ENCODE data around the gene CPED1. TPM values are rescaled to one million over a fixed set of nuclear protein-coding genes. Genes with fewer than 3 reads are reported as not detected.
A peak's percentile ranks its signal among the peaks of the same experiment; 100 is the strongest.
"Not testable (repeated sequence)": the region's sequence is repeated elsewhere in the genome, so short reads cannot be mapped to it uniquely, and the experiment has no call there.

The CPED1 gene
- total RNA-seq, 4 donors from 2014 or later, result 4.4 to 20.2 (median 14.0) TPM

DNA sequence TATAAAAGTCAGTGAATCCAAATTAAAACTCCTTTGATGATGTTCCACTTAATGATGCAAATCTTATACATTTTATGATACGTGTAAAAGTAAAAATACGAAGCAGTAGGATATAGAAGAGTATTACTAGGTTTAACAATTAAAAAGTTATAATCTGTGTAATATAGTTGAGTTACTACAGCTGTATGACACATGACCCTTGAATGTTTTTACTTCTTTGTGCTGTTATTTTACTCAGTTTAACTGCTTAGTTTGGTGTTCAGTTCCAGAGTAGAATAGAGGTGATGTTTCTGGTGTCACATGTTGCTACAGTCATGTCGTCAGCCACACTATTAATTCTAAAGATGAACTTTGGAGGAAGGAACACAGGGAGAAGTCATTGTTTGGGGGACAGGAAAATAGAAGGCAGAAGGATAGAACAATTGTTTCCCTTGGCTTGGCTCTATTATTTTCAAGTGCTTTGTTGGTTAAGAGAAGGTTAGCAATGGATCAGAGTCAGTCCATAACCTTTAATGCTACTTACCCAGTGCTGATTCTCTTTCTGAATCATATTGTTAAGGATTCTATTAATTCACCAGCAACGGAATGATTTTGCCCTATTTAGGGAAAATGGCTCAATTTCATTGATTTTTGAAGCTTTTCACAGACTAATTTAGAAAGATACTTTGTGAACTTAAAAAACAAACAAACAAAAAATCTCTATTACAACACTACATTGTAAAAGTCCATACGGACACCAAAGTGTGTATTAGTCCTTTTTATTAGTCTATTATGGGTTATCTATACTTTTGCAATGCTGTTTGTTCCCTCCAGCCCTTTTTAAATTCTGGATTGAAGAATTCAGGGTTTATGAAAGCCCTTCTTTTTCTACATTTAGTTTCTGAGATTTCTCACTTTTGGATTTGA lies 73.4 kb downstream of the CPED1 start:
- DNase-seq, result no peak
- intact Hi-C loops (cut with DNase I; ENCODE audit: low total_unique reads), result no loop called here
- WGBS, 2 donors (ENCODE audit: low coverage in 1 of 2), result 74 to 78% methylated on average over 5 of the region's 5 CpGs
- no peak for TF ChIP-seq POLR2A (IDR thresholded peaks at IDR 0.05)
- no peaks in the 10 kb centered on the region for H3K4me1 ChIP-seq
- in situ Hi-C loops (cut with MboI; ENCODE audit: low pct_ligation_motif_present in 1 of 4, low pct_unique_long_range_greater_than_20kb in 1 of 4, low sequenced_read_pairs in 3 of 4), result no loop called here
- no peak overlapping the region for H3K4me3 ChIP-seq
- no peak overlapping the region for H3K27ac ChIP-seq
- no peaks in the 10 kb centered on the region for H3K9me3 ChIP-seq
- H3K27me3 ChIP-seq, result no peaks in the 10 kb centered on the region
- H3K36me3 ChIP-seq, result no peaks in the 10 kb centered on the region

DNA sequence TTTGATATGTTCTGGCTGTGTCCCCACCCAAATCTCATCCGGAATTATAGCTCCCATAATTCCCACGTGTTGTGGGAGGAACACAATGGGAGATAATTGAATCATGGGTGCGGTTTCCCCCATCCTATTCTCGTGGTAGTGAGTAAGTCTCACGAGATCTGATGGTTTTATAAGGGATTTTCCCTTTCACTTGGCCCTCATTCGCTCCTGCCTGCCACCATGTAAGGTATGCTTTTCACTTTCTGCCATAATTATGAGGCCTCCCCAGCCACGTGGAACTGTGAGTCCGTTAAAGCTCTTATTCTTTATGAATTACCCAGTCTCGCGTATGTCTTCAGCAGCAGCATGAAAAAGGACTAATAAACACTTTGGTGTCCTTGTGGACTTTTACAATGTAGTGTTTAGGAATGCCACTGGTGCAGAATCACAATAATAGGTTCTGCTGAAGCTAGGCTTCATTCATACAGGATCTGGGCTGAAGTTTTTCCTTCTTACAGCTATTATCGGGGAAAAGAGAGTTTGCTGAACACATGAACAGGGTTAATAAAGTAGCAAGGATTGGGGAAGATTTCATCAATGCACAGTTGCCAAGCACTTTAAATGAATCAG lies 74.3 kb downstream of the CPED1 start:
- in situ Hi-C loops (cut with MboI; ENCODE audit: low pct_ligation_motif_present in 1 of 4, low pct_unique_long_range_greater_than_20kb in 1 of 4, low sequenced_read_pairs in 3 of 4) (no loop called here), intact Hi-C loops (cut with DNase I; ENCODE audit: low total_unique reads) (no loop called here)
- Histone ChIP-seq H3K9me3 (no peaks in the 10 kb centered on the region), H3K27me3 (no peaks in the 10 kb centered on the region), H3K4me1 (no peaks in the 10 kb centered on the region), H3K36me3 (no peaks in the 10 kb centered on the region), H3K27ac (no peak overlapping the region), H3K4me3 (no peak overlapping the region)
- 50 to 78% methylated on average over 10 to 11 of the region's 11 CpGs for WGBS, 2 donors (ENCODE audit: low coverage in 1 of 2)
- TF ChIP-seq POLR2AphosphoS5 (IDR thresholded peaks at IDR 0.05) (no peak), EP300 (IDR thresholded peaks at IDR 0.05; ENCODE audit: low read depth) (no peak), CTCF (IDR thresholded peaks at IDR 0.05) (no peak), POLR2A (IDR thresholded peaks at IDR 0.05) (no peak)
- DNase-seq, result no peak

GRCh38 chr7:121067717-121068116 lies 79.2 kb downstream of the CPED1 start:
- H3K36me3 ChIP-seq; H3K27me3 ChIP-seq; DNase-seq; H3K4me3 ChIP-seq; H3K27ac ChIP-seq; intact Hi-C loops (cut with DNase I; ENCODE audit: low total_unique reads); H3K9me3 ChIP-seq; in situ Hi-C loops (cut with MboI; ENCODE audit: low pct_ligation_motif_present in 1 of 4, low pct_unique_long_range_greater_than_20kb in 1 of 4, low sequenced_read_pairs in 3 of 4); H3K4me1 ChIP-seq: not testable (repeated sequence)
- WGBS, 2 donors (ENCODE audit: low coverage in 1 of 2), result 83 to 100% methylated on average over 1 to 2 of the region's 2 CpGs

- H3K4me3 ChIP-seq, result no peak overlapping the region
- no peaks in the 10 kb centered on the region for H3K9me3 ChIP-seq
- peaks cover 0 to 4% (median 0%) of the 10 kb centered on the region in 4 donors for H3K4me1 ChIP-seq
- TF ChIP-seq POLR2A (IDR thresholded peaks at IDR 0.05), result no peak
- TF ChIP-seq EP300 (IDR thresholded peaks at IDR 0.05; ENCODE audit: low read depth), result peak; percentile 43
- TF ChIP-seq CTCF (IDR thresholded peaks at IDR 0.05), result no peak
- TF ChIP-seq POLR2AphosphoS5 (IDR thresholded peaks at IDR 0.05), result no peak
- 50 to 69% methylated on average over 2 to 4 of the region's 4 CpGs for WGBS, 2 donors (ENCODE audit: low coverage in 1 of 2)
- H3K27ac ChIP-seq, result peak overlapping the region in 1 of 4 donors; percentile 49
- in situ Hi-C loops (cut with MboI; ENCODE audit: low pct_ligation_motif_present in 1 of 4, low pct_unique_long_range_greater_than_20kb in 1 of 4, low sequenced_read_pairs in 3 of 4) (loop anchor here in 3 of 4 donors (10.0 kb wide), 2 partner anchors 75 to 85 kb away; partner anchors contain the start of gene CPED1 (in 1 of the 3)), intact Hi-C loops (cut with DNase I; ENCODE audit: low total_unique reads) (no loop called here)
- DNase-seq, result no peak
- no peaks in the 10 kb centered on the region for H3K27me3 ChIP-seq
- no peaks in the 10 kb centered on the region for H3K36me3 ChIP-seq
These were observed 81.0 kb downstream of the CPED1 start for GRCh38 chr7:121069346-121070100.

DNA sequence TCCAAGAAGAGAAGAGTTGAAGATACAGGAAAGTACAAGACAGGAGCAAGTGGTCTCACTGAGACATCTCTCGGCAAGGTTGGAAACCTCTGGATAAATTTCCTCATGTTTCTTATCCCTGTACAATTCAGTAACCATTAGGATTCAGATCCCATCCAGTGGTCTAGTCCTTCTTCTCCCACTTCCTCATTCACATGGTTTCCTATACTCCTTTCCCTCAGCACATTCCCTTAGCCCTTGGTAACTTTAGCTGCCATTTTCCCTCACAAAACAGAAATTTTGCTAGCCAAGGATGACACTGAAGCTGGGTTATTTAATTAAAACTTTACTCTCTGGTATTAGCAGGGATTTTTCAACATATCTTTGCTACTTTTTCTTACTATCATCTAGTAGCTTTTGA lies 82.6 kb downstream of the CPED1 start:
- no peak for DNase-seq
- Histone ChIP-seq H3K4me3 (no peak overlapping the region), H3K9me3 (no peaks in the 10 kb centered on the region), H3K4me1 (peaks cover 0 to 4% (median 0%) of the 10 kb centered on the region in 4 donors), H3K27me3 (no peaks in the 10 kb centered on the region), H3K36me3 (no peaks in the 10 kb centered on the region), H3K27ac (no peak overlapping the region)
- intact Hi-C loops (cut with DNase I; ENCODE audit: low total_unique reads), result no loop called here
- in situ Hi-C loops (cut with MboI; ENCODE audit: low pct_ligation_motif_present in 1 of 4, low pct_unique_long_range_greater_than_20kb in 1 of 4, low sequenced_read_pairs in 3 of 4), result loop anchor here in 3 of 4 donors (10.0 kb wide), 2 partner anchors 76 to 86 kb away; partner anchors contain the start of gene CPED1 (in 1 of the 3)
- WGBS, 2 donors (ENCODE audit: low coverage in 1 of 2), result 92 to 100% methylated on average over 1 of the region's 1 CpG
- TF ChIP-seq EP300 (IDR thresholded peaks at IDR 0.05; ENCODE audit: low read depth) (no peak), POLR2AphosphoS5 (IDR thresholded peaks at IDR 0.05) (no peak), CTCF (IDR thresholded peaks at IDR 0.05) (no peak), POLR2A (IDR thresholded peaks at IDR 0.05) (no peak)

Measured in transverse colon (tissue), 4 donors.